Testis (tissue), 3 donors: Measurements from ENCODE around the gene NEK8. TPM values are rescaled to one million over a fixed set of nuclear protein-coding genes. Genes with fewer than 3 reads are reported as not detected.

ENCODE experiments used
- DNase-seq: peaks from one replicate; pipeline ENCODE4 v3.0.0-alpha.2; 2019
- H3K27ac ChIP-seq, 2 donors: fragments of 200-600 bp; sonication (generic); one replicate each; pipeline ENCODE4 v1.5.1; 2019
- H3K27me3 ChIP-seq: fragments of 200-600 bp; sonication (generic); one replicate; pipeline ENCODE4 v1.5.1; 2019
- H3K36me3 ChIP-seq: fragments of 200-600 bp; sonication (generic); one replicate; pipeline ENCODE4 v1.5.1; 2017; ENCODE audit warnings: low read depth; ENCODE audit errors: missing control alignments
- H3K4me1 ChIP-seq: fragments of 200-600 bp; sonication (generic); one replicate; pipeline ENCODE4 v1.5.1; 2019
- H3K4me3 ChIP-seq, 2 donors: fragments of 200-600 bp; sonication (generic); one replicate each; pipeline ENCODE4 v1.5.1; 2017 to 2019
- H3K9me3 ChIP-seq: fragments of 200-600 bp; sonication (generic); one replicate; pipeline ENCODE4 v1.5.1; 2017
- POLR2A ChIP-seq: fragments of 450-650 bp; IDR thresholded peaks from one replicate; pipeline ENCODE4 v1.6.1; 2017; ENCODE audit warnings: antibody characterized with exemption, mild to moderate bottlenecking, moderate library complexity
- WGBS, 2 donors: methylation state at CpG; one replicate each; pipeline ENCODE4 v1.1.5; 2018; 5-methylcytosine and 5-hydroxymethylcytosine counted together
- intact Hi-C: fragments of 100-400 bp; cut with DNase I; formaldehyde crosslinking; loops from one replicate; pipeline ENCODE4 v1.15.1; 2023; ENCODE audit warnings: low total_unique reads
- polyA plus RNA-seq: library from polyadenylated mRNA; stranded (reverse); fragments of 350-450 nt; fragmentation: Illumina TruSeq; extraction: RNeasy Lipid Tissue Mini Kit (QIAGEN cat#74804); gene quantifications from one replicate; pipeline ENCODE4 v1.2.3, GENCODE V29; 2014; ENCODE audit warnings: low read depth, low replicate concordance; ENCODE audit not compliant: insufficient read depth
- total RNA-seq, 2 donors: library from RNA; depleted of rRNA; stranded (reverse); fragments of >200 nt; gene quantifications; one replicate each; pipeline ENCODE4 v1.2.3, GENCODE V29; 2016
- TF ChIP-seq, protein P1 (sequence below), 3 experiments: fragments of 450-650 bp in 2 of 3; fragments of 200-600 bp in 1 of 3; sonication (generic) in 1 of 3; IDR thresholded peaks; one replicate each; pipeline ENCODE4 v1.5.1; 2016 to 2019; ENCODE audit warnings: antibody characterized with exemption in 3 of 3, mild to moderate bottlenecking in 2 of 3, moderate library complexity in 1 of 3

Gene NEK8
- total and polyA plus RNA-seq, 3 donors from 2014 or later = 7.3 to 10.7 (median 10.1) TPM

DNA sequence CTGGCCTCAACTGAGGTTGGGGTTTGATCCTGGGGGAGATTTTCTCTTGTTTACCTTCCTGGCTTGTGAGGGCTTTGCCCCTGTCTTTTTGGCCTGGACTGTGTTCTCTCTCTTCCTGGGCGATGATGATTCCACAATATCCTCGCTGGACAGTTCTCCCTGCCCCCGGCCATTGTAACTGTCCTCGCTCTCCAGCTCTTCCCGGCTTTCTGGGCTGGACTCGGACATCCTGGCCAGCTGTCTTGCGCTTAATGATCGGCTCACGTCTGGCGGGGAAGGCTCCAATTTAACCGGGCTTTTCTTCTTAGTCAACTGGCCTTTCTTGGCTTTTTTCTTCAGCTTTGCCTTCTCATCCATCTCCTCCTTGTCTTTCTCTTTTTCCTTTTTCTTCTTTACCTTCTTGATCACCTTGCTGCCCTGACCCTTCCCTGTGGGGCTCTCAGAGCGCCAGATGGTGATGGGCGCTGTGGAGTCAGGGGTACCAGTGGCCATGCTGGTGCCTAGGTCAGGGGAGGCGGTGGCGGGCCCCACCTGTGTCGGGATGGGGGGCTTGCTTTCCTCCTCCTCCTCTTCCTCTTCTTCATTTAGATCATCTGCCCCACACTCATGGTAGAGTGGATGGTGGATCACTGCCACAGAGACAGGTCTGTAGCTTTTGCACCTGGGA, 24.9 kb upstream of the NEK8 start:
- WGBS, 2 donors = 78% methylated on average over 15 to 16 of the region's 16 CpGs

DNA sequence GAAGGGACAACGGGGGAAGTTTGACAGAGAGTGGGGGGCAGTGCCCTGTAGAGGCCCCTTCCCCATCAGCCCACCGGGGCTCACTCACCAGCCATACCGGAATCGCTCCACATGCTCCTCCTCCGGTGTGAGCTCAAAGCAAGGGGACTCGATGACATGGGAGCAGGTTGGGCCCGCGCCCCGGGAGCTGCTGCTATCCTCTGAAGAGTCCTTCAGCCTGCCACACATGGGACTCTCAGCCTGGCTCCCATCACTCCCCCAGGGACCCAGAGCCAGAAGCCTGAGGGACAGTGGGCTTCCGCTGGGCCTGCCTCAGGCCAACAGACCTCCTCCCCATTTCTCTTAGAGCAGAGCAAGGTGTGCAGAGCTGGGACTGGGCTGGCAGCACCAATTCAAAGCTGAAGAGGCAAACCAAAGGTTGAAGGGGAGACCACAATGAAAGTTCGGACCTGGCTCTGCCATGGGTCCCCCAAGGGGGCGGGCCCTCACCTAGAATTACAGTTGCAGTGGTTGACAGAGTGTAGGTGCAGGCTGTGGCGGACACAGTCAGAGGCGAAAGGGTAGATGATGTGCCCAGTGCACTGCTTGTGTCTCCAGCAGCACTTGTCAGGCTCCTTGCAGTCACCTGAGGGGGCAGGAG, 24.2 kb upstream of the NEK8 start:
- no peak overlapping the region for H3K27ac ChIP-seq
- H3K36me3 ChIP-seq = no peaks in the 10 kb centered on the region
- no peak for DNase-seq
- H3K9me3 ChIP-seq = no peaks in the 10 kb centered on the region
- TF ChIP-seq, protein P1, sequence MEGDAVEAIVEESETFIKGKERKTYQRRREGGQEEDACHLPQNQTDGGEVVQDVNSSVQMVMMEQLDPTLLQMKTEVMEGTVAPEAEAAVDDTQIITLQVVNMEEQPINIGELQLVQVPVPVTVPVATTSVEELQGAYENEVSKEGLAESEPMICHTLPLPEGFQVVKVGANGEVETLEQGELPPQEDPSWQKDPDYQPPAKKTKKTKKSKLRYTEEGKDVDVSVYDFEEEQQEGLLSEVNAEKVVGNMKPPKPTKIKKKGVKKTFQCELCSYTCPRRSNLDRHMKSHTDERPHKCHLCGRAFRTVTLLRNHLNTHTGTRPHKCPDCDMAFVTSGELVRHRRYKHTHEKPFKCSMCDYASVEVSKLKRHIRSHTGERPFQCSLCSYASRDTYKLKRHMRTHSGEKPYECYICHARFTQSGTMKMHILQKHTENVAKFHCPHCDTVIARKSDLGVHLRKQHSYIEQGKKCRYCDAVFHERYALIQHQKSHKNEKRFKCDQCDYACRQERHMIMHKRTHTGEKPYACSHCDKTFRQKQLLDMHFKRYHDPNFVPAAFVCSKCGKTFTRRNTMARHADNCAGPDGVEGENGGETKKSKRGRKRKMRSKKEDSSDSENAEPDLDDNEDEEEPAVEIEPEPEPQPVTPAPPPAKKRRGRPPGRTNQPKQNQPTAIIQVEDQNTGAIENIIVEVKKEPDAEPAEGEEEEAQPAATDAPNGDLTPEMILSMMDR (IDR thresholded peaks at IDR 0.05) = no peak
- TF ChIP-seq POLR2A = no peak
- H3K27me3 ChIP-seq = no peaks in the 10 kb centered on the region
- intact Hi-C loops = no loop called here
- WGBS, 2 donors = 74 to 90% methylated on average over 10 to 14 of the region's 14 CpGs
- H3K4me3 ChIP-seq = no peak overlapping the region
- no peaks in the 10 kb centered on the region for H3K4me1 ChIP-seq

More for the DNA sequence above, 24.9 kb upstream of the NEK8 start:
- no peak for TF ChIP-seq POLR2A
- TF ChIP-seq, protein P1 (IDR thresholded peaks at IDR 0.05) = no peak
- H3K27me3 ChIP-seq = no peaks in the 10 kb centered on the region
- no peak for DNase-seq
- no peaks in the 10 kb centered on the region for H3K9me3 ChIP-seq
- no peak overlapping the region for H3K27ac ChIP-seq
- intact Hi-C loops = no loop called here
- H3K4me1 ChIP-seq = no peaks in the 10 kb centered on the region
- H3K36me3 ChIP-seq = no peaks in the 10 kb centered on the region
- H3K4me3 ChIP-seq = no peak overlapping the region

- Histone ChIP-seq H3K27me3 (no peaks in the 10 kb centered on the region), H3K4me1 (peaks cover 5% of the 10 kb centered on the region), H3K27ac (no peak overlapping the region), H3K36me3 (no peaks in the 10 kb centered on the region), H3K4me3 (no peak overlapping the region), H3K9me3 (no peaks in the 10 kb centered on the region)
- intact Hi-C loops = no loop called here
- no peak for DNase-seq
- no peak for TF ChIP-seq POLR2A
- TF ChIP-seq, protein P1 (IDR thresholded peaks at IDR 0.05) = no peak
- WGBS, 2 donors = 82 to 89% methylated on average over 5 of the region's 5 CpGs
Observed at GRCh38 chr17:28705074-28705659, 23.4 kb upstream of the NEK8 start.

DNA sequence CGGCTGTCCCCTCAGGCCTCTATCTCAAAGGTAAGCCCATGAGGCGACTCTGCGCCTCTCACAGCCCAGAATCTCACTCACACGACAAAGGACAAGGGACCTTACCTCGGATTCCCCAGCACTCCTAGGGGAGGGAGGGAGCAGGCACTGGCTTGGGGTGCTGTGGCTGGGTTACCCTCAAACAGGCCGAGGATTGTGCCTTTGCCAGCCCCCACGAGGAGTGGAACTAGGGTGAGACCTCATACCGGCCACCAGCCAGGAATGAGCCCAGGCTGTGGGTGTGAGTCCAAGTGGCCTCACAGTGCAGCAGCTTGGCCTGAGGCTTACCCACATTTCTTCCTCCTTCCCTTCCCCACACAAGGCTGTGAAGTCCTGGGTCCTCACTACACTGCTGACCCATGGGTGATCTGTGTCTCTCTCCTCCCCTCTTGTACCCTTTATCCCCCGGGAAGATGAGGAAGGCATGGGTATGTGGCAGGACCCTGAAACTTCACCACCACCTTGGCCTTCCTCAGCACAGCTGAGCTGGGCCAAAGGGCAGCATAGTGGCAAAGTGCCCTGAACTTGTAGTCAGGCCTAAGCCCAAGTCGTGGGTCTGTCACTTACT, 22.8 kb upstream of the NEK8 start:
- no peak overlapping the region for H3K4me3 ChIP-seq
- no peaks in the 10 kb centered on the region for H3K9me3 ChIP-seq
- intact Hi-C loops = no loop called here
- no peaks in the 10 kb centered on the region for H3K36me3 ChIP-seq
- WGBS, 2 donors = 79 to 86% methylated on average over 7 to 10 of the region's 10 CpGs
- no peak overlapping the region for H3K27ac ChIP-seq
- H3K27me3 ChIP-seq = no peaks in the 10 kb centered on the region
- peaks cover 11% of the 10 kb centered on the region for H3K4me1 ChIP-seq
- no peak for TF ChIP-seq POLR2A
- DNase-seq = no peak
